Measurements from ENCODE around the gene JCHAIN.
"Not testable (repeated sequence)": the region's sequence is repeated elsewhere in the genome, so short reads cannot be mapped to it uniquely, and the experiment has no call there.

Gene JCHAIN

DNA sequence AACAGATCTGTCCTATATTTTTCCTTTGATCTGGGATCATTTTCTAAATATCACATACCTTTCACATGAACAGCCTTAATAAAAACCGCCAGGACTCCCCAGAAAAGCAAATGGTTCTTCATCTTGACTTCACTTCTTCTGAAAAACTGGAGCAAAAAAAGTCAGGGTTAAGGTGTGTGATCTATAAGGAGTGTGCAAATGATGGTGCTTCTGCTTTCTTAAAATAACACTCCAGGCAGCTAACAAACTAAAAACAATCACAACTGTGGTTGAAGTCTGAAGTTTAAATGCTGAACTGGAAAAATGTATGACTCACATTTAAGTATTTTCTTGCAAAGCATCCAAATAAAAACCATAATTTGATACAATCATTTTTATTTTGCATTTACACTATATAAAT, at the start of gene JCHAIN:
TSS of gene JCHAIN (minus strand) at position 140 of the 400 bp plus-strand sequence. CDS start at position 122, 18 bp downstream.
- no peak for DNase-seq

DNA sequence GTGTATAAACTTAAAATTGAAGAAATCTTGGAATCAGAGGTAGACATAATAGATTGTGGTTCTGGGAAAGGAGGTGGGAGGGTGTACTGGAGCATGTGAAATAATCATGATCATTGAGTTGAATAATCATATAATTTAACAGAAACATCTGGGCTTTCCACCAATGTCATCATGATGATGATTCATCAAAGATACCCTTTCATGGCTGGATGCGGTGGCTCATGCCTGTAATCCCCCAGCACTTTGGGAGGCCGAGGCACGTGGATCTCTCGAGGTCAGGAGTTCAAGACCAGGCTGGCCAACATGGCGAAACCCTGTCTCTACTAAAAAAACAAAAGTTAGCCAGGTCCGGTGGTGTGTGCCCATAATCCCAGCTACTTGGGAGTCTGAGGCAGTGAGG, 48.8 kb upstream of the JCHAIN start:
- no peak for DNase-seq

- no peak for DNase-seq
Observed at GRCh38 chr4:70714079-70714887, 48.0 kb upstream of the JCHAIN start.

DNA sequence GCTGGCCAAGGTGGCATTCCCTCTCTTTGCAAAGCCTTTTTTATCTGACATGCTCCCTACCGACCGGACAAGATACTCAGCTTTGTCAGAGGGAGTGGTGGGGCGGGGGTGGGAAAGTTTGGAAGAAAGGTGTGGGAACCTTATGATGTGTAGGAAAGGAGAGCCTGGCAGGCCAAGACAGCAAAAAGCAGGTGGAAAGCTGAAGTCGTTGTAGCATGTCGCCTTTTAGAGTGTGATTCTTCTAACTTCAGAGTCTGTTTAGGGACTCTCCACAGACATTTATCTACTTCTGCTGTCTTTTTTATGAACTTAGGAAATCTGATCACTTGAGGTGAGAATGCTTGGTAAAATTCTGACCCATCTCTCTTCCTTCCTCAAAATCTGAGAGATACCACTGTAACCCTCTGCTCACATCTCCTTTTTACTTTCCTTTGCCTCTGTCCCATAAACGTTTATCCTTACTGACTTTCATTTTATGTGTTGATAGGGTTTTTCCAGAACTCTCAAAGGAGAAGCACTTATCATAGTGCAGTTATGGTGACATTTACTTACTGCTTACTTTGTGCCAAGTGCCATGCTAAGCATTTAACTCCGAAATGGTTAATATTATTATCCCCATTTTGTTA, 47.3 kb upstream of the JCHAIN start:
- DNase-seq = no peak

DNA sequence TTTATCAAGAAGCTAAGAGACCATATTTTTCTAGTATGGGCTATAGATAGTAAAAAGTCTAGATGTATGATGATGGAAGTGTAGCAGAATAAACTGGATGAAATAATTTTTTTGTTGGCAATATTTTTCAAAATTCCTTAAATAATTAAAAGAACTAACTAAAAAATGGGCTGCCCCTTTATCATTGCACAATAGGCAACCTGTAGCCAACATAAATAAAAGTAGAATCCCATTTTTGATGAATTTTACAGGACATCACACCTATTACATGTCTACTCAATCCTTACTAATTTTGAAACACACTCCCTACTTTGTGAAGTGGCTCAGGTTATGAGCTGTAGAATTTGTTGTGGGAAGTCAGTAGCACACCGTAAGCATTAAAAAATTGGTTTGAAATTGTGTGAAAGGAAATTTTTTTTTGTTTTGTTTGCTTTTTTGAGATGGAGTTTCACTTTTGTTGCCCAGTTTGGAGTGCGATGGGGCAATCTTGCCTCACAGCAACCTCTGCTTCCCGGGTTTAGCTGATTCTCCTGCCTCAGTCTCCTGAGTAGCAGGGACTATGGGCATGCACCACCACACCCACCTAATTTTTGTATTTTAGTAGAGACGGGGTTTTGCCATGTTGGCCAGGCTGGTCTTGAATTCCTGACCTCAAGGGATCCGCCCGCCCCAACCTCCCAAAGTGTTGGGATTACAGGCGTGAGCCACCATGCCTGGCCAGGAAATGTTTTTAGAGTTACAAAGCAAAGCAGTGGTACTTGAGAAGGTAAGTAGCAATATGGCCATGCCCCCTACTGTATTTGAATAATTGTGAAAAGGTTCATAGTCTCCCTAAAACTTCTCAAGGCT, 46.5 kb upstream of the JCHAIN start:
- no peak for DNase-seq

GRCh38 chr4:70712150-70712549, 45.8 kb upstream of the JCHAIN start:
- DNase-seq = no peak

DNA sequence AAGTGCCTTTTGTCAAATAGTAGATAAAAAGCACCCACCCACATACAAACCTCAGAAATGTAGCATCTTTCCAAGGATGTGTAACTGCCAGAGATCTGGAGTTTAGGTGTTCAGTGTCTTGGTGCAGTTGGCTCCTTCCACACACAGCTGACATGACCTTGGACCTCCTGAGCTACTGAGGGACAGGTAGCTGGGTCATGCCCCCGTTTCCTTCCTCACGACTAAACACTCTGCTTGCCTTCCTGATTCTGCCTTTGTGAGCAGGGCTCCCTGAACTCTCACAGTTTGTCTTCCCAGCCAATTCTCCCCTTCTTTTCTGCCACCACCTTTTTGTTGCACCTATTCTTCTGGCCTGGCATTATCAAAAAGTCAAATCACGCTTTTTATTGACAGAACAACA, 45.3 kb upstream of the JCHAIN start:
- no peak for DNase-seq

DNA sequence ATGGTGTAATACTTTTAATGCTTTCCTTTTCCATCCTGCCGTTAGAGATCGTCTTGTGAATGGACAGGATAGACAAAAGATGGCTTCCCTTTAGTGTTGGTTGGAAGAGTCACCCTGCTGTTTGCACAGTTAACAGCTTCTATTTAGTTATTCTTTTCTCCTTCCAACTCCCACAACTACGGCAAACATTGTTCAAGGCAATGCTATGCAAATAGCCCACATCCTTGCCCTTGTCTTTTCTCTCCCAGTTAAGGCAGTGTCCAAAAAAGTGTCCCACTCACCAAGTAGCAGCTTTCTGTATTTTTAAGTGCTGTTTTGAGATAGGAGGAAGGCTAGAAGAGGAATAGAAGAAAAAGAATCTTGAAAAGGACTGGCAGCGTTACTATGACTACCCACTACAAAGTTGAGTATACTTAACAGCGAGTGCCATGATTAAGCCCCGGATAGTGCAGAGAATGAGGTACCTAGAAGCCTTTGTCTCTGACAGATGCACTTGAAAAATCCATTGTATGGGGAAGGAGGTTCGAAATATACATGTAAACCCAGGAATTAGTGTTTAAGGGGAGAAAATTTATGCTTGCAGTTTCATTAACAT, 43.4 kb upstream of the JCHAIN start:
- no peak for DNase-seq

DNA sequence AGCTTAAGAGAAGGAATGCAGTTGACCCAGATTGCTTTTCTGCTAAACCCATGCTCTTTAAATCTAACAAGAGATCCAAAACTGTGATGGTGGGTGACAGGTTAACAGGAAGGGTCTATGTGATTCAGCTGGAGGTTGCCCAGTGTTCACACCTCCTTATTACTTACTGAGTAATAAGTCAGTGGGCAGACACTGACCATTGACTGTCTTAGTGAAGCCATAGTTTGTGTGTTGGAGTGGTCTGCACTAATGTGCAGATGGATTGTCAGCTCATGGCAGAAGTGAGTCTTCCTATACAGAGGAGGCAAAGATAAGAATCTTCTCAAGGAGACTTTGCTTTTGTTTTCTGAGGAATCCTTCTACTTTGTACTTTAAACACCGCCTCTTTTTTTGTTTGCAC, 40.2 kb upstream of the JCHAIN start:
- DNase-seq = no peak

DNA sequence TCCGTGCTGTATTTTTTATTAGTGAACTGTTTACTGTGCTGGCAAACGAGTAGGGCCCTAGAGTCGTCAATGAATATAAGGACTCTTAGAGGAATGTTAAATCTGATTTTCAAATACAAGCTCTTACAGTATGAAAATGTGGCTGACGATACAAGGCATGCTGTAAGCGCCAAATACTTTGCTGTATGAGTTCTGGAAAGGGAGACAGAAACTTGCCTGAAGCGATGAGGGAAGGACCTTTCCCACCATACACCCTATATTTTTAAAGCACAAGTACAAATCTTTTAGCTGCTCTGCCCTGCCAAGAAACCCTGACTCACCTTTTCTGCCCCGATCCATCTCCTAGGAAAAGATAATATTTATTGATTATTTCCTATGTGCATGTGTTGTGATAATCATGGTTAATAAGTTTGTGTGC, 39.7 kb upstream of the JCHAIN start:
- no peak for DNase-seq

DNA sequence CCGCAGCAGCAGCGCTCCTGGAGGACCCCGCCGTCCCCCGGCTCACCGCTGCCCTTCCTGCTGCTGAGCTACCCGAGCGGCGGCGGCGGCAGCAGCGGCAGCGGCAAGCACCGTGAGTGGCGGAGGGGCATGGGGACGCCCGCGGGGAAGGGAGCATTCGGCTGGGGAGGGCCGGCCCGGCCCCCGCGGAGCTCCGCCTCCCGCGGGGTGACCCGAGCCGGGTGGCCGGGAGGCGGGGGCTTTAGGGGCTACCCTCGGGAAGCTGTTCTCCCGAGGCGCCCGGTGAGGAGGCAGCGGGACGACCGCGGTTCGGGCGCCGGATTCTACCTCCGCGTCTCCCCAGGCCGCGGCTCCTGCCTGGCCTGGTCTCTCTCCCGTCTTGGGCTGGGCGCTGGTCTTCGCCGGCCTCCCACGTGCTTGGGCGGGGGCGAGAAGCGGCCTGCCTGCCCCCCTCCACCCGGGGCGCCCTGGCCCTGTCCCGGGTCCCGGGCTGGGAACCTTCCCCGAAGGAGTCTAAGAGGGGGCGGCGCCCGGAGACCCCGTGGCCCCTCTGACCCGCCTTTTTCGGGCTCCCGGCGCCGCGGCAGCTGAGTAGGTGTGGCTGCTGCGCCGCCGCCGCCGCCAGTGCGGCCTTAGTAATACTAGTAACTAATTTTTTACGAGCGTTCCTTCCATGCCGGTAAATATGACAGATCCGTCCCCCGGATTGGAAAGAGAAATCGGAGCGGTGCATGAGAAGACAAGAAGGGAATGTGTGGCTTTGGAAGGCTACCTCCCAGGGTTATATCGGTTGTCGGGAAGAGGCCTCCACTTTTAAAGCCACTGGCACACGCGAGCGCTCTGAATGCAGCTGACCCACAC, 39.1 kb upstream of the JCHAIN start:
- peak; percentile 81 for DNase-seq

- DNase-seq = no peak
Observed at GRCh38 chr4:70704931-70705182, 38.5 kb upstream of the JCHAIN start.

GRCh38 chr4:70704215-70704930, 38.1 kb upstream of the JCHAIN start:
- DNase-seq = peak; percentile 68

- DNase-seq = peak; percentile 25
Observed at GRCh38 chr4:70703619-70704214, 37.4 kb upstream of the JCHAIN start.

- DNase-seq = not testable (repeated sequence)
Observed at GRCh38 chr4:70702592-70702991, 36.3 kb upstream of the JCHAIN start.

DNA sequence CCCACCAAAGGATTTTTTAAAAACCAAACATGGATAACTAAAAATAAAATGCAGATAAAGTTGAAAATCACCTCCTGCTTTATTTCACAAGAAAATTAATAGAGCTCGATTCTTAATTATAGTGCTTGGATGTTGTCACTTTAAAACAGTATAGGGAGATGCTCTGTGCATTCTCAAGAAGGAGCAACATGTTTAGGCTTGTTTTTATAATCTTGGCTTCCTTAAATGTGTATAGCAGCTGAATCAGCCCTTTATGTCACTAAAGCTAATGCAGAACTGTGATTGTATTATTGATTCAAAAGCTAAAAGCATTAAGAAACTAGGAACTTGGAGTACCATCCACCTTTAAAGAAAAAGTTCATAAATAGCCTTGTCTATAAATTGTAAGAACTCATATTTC, 35.0 kb upstream of the JCHAIN start:
- DNase-seq = no peak

GRCh38 chr4:70700712-70701111, 34.4 kb upstream of the JCHAIN start:
- DNase-seq = no peak

DNA sequence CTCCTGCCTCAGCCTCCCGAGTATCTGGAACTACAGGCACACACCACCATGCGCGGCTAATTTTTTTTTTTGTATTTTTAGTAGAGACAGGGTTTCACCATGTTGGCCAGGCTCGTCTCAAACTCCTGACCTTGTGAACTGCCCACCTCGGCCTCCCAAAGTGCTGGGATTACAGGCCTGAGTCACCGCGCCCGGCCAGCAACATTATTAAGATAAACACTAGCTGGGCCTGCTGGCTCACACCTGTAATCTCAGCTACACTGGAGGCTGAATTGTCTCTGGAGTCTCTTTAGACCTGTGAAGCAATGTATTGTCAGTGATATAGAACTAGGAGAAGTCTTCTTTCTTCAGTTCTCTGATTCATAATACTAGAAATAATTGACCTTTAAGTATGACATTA, 32.1 kb upstream of the JCHAIN start:
- not testable (repeated sequence) for DNase-seq

- DNase-seq = not testable (repeated sequence)
Observed at GRCh38 chr4:70694633-70695032, 28.3 kb upstream of the JCHAIN start.

DNA sequence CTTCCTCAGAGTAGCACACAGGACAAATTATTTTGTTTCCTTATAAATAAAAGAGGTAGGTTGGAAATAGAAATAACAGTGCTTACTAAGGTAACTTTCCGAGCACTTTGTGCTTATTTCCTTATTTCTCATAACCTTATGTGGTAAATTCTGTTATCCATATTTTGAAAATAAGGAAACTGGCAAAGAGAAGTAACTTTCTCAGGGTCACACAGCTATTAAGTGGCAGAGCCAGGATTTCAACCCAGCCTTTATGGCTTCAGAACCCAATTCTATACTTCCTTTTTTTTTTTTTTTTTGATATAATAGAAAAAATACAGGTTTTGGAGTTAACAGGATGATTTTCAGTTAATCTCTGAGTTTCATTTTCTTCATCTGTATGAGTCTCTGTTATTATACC, 25.4 kb upstream of the JCHAIN start:
- no peak for DNase-seq

DNA sequence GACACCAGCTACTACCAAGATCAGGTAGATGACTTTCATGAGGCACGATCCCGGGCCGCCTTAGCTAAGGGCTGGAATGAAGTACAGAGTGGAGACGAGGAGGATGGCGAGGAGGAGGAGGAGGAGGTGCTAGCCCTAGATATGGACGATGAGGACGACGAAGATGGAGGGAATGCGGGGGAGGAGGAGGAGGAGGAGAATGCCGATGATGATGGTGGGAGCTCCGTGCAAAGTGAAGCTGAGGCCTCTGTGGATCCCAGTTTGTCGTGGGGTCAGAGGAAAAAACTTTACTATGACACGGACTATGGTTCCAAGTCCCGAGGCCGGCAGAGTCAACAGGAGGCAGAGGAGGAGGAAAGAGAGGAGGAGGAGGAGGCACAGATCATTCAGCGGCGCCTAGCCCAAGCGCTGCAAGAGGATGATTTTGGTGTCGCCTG, 22.5 kb upstream of the JCHAIN start:
- peak; percentile 4 for DNase-seq
